SJCRH30 (cell line): ENCODE data around the gene ANO7. TPM values are rescaled to one million over a fixed set of nuclear protein-coding genes. Genes with fewer than 3 reads are reported as not detected.

Experiments used
- DNase-seq, 2 experiments: peaks; one replicate each; pipeline ENCODE4 v3.0.0-alpha.2; 2015 to 2020
- H3K27ac ChIP-seq: fragments of 250-450 bp; sonication (Bioruptor Pico); 2 replicates; pipeline ENCODE4 v1.5.1; 2020; ENCODE audit warnings: mild to moderate bottlenecking, moderate library complexity
- H3K27me3 ChIP-seq: fragments of 250-450 bp; sonication (Bioruptor Pico); 2 replicates; pipeline ENCODE4 v1.5.1; 2020; ENCODE audit warnings: mild to moderate bottlenecking, moderate library complexity
- H3K36me3 ChIP-seq: fragments of 250-450 bp; sonication (Bioruptor Pico); 2 replicates; pipeline ENCODE4 v1.5.1; 2020; ENCODE audit warnings: mild to moderate bottlenecking, moderate library complexity
- H3K4me1 ChIP-seq: fragments of 250-450 bp; sonication (Bioruptor Pico); 2 replicates; pipeline ENCODE4 v1.5.1; 2020; ENCODE audit warnings: mild to moderate bottlenecking, moderate library complexity
- H3K4me3 ChIP-seq: fragments of 250-450 bp; sonication (Bioruptor Pico); 2 replicates; pipeline ENCODE4 v1.5.1; 2020; ENCODE audit warnings: mild to moderate bottlenecking, moderate library complexity
- H3K9me3 ChIP-seq: fragments of 250-450 bp; sonication (Bioruptor Pico); replicated peaks from 2 replicates; pipeline ENCODE4 v1.5.1; 2020; ENCODE audit warnings: mild to moderate bottlenecking, moderate library complexity
- total RNA-seq: library from RNA; depleted of rRNA; stranded (reverse); fragments of >200 nt; shearing (Covaris generic); gene quantifications from 2 replicates; pipeline ENCODE4 v1.2.3, GENCODE V29; 2014

ANO7 gene
- total RNA-seq, 1 experiment from 2014 or later, result 2.3 TPM

- H3K9me3 ChIP-seq, result no peaks in the 10 kb centered on the region
- H3K4me3 ChIP-seq, result peak overlapping the region; percentile 83
- H3K36me3 ChIP-seq, result no peaks in the 10 kb centered on the region
- H3K27ac ChIP-seq, result peak overlapping the region; percentile 47
- no peaks in the 10 kb centered on the region for H3K27me3 ChIP-seq
- peak; percentile 72 to 74 for DNase-seq
- peaks cover 13% of the 10 kb centered on the region; the same call in 1 of the 2 replicates for H3K4me1 ChIP-seq
Observed at GRCh38 chr2:241150660-241151530, 37.6 kb upstream of the ANO7 start.

- Histone ChIP-seq H3K27ac (no peak overlapping the region; the same call in 1 of the 2 replicates), H3K9me3 (no peaks in the 10 kb centered on the region), H3K4me1 (peaks cover 13% of the 10 kb centered on the region; the same call in 1 of the 2 replicates), H3K36me3 (no peaks in the 10 kb centered on the region), H3K4me3 (no peak overlapping the region), H3K27me3 (no peaks in the 10 kb centered on the region)
- DNase-seq, result no peak
Observed at GRCh38 chr2:241151934-241152660, 36.4 kb upstream of the ANO7 start.

GRCh38 chr2:241153616-241154015 lies 34.9 kb upstream of the ANO7 start:
- Histone ChIP-seq H3K9me3 (no peaks in the 10 kb centered on the region), H3K36me3 (no peaks in the 10 kb centered on the region; the same call in 1 of the 2 replicates), H3K4me3 (no peak overlapping the region), H3K27ac (no peak overlapping the region), H3K27me3 (no peaks in the 10 kb centered on the region), H3K4me1 (peaks cover 16% of the 10 kb centered on the region; the same call in 1 of the 2 replicates)
- DNase-seq, result no peak

- no peaks in the 10 kb centered on the region for H3K27me3 ChIP-seq
- DNase-seq, result no peak
- H3K4me3 ChIP-seq, result no peak overlapping the region
- no peaks in the 10 kb centered on the region; the same call in 1 of the 2 replicates for H3K36me3 ChIP-seq
- H3K4me1 ChIP-seq, result peaks cover 16% of the 10 kb centered on the region; the same call in 1 of the 2 replicates
- no peak overlapping the region for H3K27ac ChIP-seq
- no peaks in the 10 kb centered on the region for H3K9me3 ChIP-seq
Observed at GRCh38 chr2:241154915-241155314, 33.6 kb upstream of the ANO7 start.

- no peak for DNase-seq
- no peaks in the 10 kb centered on the region; the same call in 1 of the 2 replicates for H3K36me3 ChIP-seq
- H3K4me3 ChIP-seq, result no peak overlapping the region
- H3K9me3 ChIP-seq, result no peaks in the 10 kb centered on the region
- H3K27ac ChIP-seq, result no peak overlapping the region
- peaks cover 16% of the 10 kb centered on the region; the same call in 1 of the 2 replicates for H3K4me1 ChIP-seq
- no peaks in the 10 kb centered on the region for H3K27me3 ChIP-seq
Observed at GRCh38 chr2:241155936-241156335, 32.5 kb upstream of the ANO7 start.

GRCh38 chr2:241156971-241157441 lies 31.5 kb upstream of the ANO7 start:
- no peaks in the 10 kb centered on the region; the same call in 1 of the 2 replicates for H3K36me3 ChIP-seq
- no peak for DNase-seq
- H3K27me3 ChIP-seq, result no peaks in the 10 kb centered on the region

GRCh38 chr2:241157841-241158545 lies 30.5 kb upstream of the ANO7 start:
- H3K4me1 ChIP-seq, result peaks cover 25% of the 10 kb centered on the region
- H3K36me3 ChIP-seq, result no peaks in the 10 kb centered on the region; the same call in 1 of the 2 replicates
- H3K27ac ChIP-seq, result no peak overlapping the region
- no peak overlapping the region for H3K4me3 ChIP-seq
- H3K27me3 ChIP-seq, result no peaks in the 10 kb centered on the region
- no peaks in the 10 kb centered on the region for H3K9me3 ChIP-seq
- DNase-seq, result peak; percentile 33 to 50

More at GRCh38 chr2:241156971-241157441, 31.5 kb upstream of the ANO7 start:
- Histone ChIP-seq H3K9me3 (no peaks in the 10 kb centered on the region), H3K4me3 (no peak overlapping the region), H3K4me1 (peaks cover 16% of the 10 kb centered on the region), H3K27ac (no peak overlapping the region)

GRCh38 chr2:241158546-241158900 lies 30.0 kb upstream of the ANO7 start:
- no peak overlapping the region for H3K27ac ChIP-seq
- no peaks in the 10 kb centered on the region for H3K27me3 ChIP-seq
- H3K36me3 ChIP-seq, result peaks cover 2% of the 10 kb centered on the region; the same call in 1 of the 2 replicates
- no peak overlapping the region for H3K4me3 ChIP-seq
- H3K4me1 ChIP-seq, result peaks cover 25% of the 10 kb centered on the region
- no peaks in the 10 kb centered on the region for H3K9me3 ChIP-seq
- no peak for DNase-seq

- no peak for DNase-seq
- peaks cover 25% of the 10 kb centered on the region for H3K4me1 ChIP-seq
- H3K36me3 ChIP-seq, result peaks cover 8% of the 10 kb centered on the region
Observed at GRCh38 chr2:241159116-241159515, 29.4 kb upstream of the ANO7 start.

GRCh38 chr2:241160318-241160717 lies 28.2 kb upstream of the ANO7 start:
- no peaks in the 10 kb centered on the region for H3K9me3 ChIP-seq
- H3K36me3 ChIP-seq, result peaks cover 13% of the 10 kb centered on the region
- peaks cover 25% of the 10 kb centered on the region for H3K4me1 ChIP-seq
- no peak for DNase-seq
- H3K27me3 ChIP-seq, result no peaks in the 10 kb centered on the region
- H3K4me3 ChIP-seq, result no peak overlapping the region
- H3K27ac ChIP-seq, result no peak overlapping the region

More at GRCh38 chr2:241159116-241159515, 29.4 kb upstream of the ANO7 start:
- Histone ChIP-seq H3K9me3 (no peaks in the 10 kb centered on the region), H3K27ac (no peak overlapping the region), H3K27me3 (no peaks in the 10 kb centered on the region), H3K4me3 (no peak overlapping the region)

GRCh38 chr2:241161646-241162281 lies 26.7 kb upstream of the ANO7 start:
- peak; percentile 75 to 76 for DNase-seq
- peak overlapping the region; percentile 15; the same call in 1 of the 2 replicates for H3K27ac ChIP-seq
- H3K4me1 ChIP-seq, result peaks cover 25% of the 10 kb centered on the region
- H3K36me3 ChIP-seq, result peaks cover 21% of the 10 kb centered on the region
- no peaks in the 10 kb centered on the region for H3K27me3 ChIP-seq
- H3K9me3 ChIP-seq, result no peaks in the 10 kb centered on the region
- H3K4me3 ChIP-seq, result no peak overlapping the region

GRCh38 chr2:241163601-241164118 lies 24.8 kb upstream of the ANO7 start:
- no peak overlapping the region for H3K27ac ChIP-seq
- no peak for DNase-seq
- peaks cover 17% of the 10 kb centered on the region for H3K4me1 ChIP-seq
- no peak overlapping the region for H3K4me3 ChIP-seq
- H3K36me3 ChIP-seq, result peaks cover 21% of the 10 kb centered on the region
- no peaks in the 10 kb centered on the region for H3K9me3 ChIP-seq
- no peaks in the 10 kb centered on the region for H3K27me3 ChIP-seq

- Histone ChIP-seq H3K27ac (no peak overlapping the region), H3K27me3 (no peaks in the 10 kb centered on the region), H3K36me3 (peaks cover 33% of the 10 kb centered on the region), H3K4me3 (no peak overlapping the region), H3K9me3 (peaks cover 6% of the 10 kb centered on the region; the same call in 1 of the 2 replicates), H3K4me1 (no peaks in the 10 kb centered on the region; the same call in 1 of the 2 replicates)
- DNase-seq, result no peak
Observed at GRCh38 chr2:241168366-241168765, 20.1 kb upstream of the ANO7 start.

GRCh38 chr2:241173557-241173956 lies 14.9 kb upstream of the ANO7 start:
- no peak for DNase-seq
- Histone ChIP-seq H3K27me3 (no peaks in the 10 kb centered on the region), H3K36me3 (peaks cover 16% of the 10 kb centered on the region), H3K9me3 (peaks cover 6% of the 10 kb centered on the region; the same call in 1 of the 2 replicates), H3K4me3 (no peak overlapping the region), H3K4me1 (no peaks in the 10 kb centered on the region), H3K27ac (no peak overlapping the region)
